GM18909 (cell line): ENCODE results near the gene LHX5.

Experiments
- ATAC-seq: cut with Tn5 transposase; IDR thresholded peaks from one replicate; pipeline ENCODE4 v1.9.1; 2021; ENCODE audit warnings: mild to moderate bottlenecking; ENCODE audit not compliant: unreplicated experiment, poor library complexity

Gene LHX5

DNA sequence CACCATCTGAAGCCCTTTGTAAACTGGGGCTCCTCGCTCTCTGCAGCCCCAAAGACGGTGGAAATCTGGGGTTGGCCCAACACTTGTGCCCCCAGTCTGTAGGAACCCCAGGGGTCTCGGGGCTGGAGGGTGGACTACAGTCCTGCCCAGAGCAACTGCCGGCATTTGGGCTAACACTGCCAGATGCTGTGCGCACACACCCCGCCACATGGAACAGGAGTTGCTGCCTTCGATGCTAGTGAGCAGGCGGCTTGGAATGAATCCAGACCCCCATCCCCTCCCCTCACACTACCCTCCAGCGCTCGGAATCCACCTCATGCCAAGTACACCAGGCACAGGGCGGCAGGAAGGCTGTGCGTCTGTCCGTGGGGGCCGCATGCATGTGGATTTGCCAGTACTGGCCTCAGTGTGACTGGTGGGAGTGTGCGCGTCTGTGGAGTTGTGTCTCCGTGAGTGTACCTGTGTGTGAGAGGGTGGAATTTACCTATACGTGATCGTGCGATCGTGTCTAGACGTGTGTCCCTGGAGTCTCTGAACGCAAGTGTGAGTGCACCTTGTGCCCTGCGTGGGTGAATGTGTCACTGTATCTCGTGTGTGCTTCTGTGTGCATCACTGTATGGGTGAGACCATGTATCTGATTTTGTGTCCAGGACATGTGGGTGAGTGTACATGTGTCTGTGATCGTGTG lies 5.1 kb downstream of the LHX5 start:
- no peak for ATAC-seq

DNA sequence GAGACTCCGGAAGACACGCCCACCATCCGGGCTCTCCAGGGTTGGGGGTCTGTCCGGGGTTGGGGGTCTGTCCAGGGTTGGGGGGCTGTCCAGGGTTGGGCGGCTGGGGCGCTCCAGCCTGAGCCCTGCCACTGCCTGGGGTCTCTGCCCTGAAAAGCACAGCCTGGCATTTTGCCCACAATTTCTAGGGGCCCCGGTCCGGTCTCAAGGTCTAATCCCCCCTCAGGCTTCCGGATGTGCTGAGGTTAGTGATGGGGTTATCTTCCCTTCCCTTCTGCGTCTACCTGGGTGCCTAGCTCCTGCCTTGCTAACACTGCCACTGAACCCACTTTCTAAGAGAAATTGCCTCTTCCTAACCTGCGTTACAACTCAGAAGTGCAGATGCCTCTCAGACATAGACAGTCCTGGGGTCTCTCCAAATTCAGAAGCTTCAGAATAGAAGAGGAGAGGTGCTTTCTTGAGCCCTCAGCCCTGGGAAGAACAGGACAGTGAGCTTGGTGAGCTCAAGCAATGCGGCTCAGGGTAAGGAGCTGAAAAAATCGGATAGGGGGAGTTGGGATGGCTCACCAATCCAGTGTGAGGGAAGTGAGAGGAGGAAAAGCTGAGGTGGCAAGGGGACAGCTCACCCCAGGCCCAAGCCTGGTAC lies 5.7 kb downstream of the LHX5 start:
- no peak for ATAC-seq

DNA sequence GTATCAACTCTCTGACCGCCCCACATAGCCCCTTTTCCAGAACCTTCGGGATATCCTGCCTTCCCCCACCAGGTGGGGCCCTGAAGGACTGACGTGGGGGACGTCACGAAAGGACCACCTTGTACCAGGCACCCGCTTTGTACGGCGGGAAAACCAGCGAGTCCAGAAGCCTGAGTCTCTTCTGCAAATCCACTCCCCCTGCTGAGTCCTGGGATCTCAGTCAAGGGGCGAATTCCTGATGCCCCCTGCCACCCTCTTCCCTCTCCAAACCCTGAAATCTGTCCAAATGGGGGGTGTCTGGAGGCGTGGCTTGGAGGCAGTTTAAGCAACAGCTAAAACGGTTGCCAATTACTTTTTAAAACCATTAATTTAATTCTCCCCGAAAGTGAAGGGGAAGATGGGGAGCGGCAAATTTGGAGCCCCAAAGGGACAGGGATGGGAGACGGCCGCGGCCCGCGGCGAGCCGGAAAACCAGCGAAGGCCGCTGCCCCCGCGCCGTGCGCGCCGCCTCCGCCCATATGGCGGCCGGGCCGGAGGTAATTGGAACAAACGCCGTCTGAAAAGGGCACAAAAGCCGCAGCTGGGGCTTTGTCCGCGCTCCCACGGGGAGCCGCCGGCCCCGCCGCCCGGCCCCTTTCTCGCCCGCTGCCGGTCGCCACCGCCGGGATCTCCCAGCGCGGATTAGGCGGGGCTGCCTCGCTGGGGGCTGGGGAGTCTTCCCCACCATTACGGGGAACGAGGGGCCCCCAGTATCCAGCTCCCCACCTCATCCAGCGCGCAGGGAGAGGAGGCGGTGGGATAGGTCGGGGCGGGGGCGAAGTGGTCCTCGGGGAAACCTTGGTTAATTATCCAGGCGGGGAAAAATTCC lies 6.6 kb downstream of the LHX5 start:
- ATAC-seq, result no peak

DNA sequence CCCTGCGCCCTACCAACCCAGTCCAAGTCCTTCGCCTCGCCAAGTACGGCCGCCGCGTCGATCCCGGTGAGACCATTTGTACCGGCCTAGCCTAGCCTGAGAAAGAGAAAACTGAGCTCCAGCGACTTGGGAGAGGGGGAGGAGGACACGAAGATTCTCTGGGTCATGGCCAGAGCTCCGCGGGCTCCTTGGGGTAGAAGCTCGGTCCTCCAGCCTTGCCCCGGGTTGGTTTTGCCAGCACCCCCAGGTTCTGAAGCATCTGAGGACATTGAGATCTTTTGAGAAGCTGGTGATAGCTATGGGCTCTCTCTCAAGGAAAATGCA lies 7.3 kb downstream of the LHX5 start:
- ATAC-seq, result no peak

DNA sequence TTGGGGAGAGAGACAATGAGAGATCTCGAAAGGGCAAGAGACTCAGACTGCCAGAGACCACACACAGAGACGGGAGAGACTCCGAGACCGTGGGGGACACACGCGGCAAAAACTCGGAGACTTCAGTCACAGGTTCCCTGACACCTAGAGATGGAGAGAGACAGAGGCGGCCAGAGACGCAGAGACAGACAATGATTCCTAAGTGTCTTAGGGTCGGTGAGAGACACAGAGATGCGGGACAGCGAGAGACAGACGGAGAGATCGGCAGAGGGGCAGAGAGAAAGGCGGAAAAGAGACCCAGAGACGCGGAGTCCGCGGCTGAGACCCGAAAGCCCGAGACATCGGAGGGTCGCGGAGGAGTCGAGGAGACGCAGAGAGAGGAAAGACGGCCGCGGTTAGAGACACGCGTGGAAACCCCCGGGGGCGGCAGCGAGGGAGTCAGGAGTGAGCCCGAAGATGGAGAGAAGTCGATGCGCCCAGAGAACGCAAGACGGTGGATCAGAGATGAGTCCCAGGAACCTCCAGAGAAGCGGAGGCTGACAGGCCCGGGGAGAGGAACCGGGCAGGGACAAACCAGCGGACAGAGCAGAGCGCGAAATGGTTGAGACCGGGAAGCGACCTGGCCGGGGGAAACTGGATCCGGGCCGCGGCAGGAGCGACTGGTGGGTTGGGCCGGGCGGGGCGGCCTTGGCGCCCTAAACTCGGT lies 7.8 kb downstream of the LHX5 start:
- ATAC-seq, result no peak

DNA sequence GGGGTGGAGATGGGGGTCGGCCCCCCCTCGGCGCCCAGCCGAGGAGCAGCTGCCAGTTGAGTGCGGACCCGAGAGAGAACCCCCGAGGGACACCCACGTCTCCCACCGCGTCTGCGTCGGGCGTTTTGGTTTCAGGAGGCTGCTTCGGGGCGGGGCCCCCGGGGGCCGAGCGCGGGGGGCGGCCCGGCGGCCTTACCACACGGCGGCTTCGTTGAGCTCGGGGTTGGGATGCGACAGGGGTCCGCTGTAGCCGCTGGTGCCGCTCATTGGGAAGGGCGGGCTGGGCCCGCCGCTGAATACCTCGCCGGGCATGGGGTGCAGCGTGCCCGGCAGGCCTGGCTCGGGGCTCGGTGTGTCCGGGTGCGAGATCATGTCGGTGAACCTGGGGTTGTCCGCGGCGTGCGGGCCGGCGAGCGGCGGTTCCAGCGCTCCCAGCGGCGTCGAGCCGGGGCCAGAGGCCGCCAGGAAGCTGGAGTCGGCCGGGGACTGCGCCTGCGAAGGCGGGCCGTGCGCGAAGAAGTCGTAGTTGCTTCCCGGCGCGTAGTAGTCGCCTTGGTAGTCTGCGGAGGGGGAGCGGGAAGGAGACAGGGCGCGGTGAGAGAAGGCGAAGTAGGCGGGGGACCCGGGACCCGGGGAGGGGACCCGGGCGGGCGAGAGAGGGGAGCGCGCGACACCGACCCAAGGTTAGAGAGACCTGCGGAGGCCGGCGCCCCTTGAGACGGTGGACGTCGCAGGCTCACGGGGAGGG lies 8.5 kb downstream of the LHX5 start:
- ATAC-seq, result no peak

DNA sequence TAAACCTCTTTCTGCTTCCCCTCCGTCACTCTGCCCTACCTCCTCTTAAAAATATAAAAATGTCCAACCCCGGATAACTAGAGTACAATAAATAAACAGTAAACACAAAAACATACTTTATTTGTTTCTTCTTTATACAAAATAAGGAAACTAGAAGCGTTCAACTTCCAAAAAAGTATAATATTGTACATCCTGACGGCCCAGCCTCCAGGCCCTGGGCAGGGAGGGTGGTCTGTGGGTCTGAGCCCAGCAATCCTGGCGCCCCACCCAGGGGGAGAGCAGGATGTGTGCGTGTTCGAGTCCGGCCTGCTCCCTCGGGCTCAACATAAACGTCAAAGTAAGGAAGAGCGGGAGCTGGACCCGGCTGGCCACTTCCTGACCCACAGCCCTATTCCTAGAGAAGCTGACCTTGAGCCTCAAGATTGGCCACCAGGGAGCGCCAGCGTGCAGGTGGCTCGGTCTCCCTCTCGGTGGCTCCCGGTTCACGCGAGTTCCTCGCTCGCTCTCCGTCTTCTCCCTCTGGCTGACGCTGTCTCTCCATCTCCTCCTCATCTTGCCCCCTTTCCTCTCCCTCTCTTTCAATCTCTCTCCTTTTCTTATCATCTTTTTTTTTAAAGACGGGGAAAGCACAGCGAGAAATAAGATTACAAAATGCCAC lies 9.4 kb downstream of the LHX5 start:
- no peak for ATAC-seq

DNA sequence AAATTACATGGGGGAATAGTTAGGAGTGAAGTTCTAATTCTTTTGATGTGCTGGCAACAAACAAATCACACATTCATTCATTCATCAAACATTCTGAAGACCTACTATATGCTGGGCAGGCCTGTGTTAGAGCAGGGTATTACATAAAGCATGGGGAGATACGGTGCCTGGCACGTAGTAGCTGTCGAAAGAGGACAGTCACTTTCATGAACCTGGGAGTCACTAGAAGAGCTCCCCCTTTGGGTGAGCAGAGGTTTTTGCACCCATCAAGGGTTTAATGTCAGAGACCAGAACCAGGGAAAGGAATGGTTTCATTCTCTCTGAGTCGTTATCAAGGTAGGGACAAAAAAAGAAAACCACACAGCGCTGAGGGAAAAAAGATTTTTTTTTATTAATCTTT lies 10.0 kb downstream of the LHX5 start:
- no peak for ATAC-seq

DNA sequence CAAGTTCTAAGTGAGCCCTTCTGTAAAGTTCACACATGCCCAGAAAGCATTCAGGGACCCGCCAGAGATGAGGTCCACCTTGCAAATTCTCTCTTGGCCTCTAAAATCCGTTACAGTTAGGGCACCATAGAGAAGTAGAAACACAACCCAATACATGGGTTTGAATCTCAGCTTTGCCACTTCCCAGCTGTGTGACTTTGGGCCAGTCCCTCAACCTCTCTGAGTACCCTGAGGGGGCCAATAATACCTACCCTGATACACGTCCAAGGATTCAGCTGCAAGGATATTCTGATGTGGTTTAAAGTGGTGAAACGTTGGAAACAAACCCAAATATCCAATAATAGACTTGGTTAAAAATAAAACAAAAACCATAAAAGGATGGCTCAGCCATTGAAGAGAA lies 11.7 kb downstream of the LHX5 start:
- no peak for ATAC-seq

DNA sequence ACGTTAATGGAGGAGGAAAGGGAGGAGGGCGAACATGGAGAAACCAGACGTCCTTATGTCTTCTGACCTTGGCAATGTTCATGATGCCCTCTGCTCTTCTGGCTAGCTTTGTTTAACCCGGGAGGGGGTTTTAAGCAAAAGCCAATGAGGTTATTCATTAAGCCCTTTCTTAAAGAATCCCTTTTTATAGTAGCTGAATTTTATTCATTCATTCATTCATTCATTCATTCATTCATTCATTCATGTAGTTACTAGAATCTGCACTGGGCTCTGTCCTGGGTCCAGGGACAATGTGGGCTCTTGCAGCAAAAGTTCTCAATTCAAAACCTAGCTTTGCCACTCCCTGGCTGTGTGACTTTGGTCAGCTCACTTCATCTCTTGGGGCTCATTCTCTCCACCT lies 14.0 kb downstream of the LHX5 start:
- no peak for ATAC-seq

DNA sequence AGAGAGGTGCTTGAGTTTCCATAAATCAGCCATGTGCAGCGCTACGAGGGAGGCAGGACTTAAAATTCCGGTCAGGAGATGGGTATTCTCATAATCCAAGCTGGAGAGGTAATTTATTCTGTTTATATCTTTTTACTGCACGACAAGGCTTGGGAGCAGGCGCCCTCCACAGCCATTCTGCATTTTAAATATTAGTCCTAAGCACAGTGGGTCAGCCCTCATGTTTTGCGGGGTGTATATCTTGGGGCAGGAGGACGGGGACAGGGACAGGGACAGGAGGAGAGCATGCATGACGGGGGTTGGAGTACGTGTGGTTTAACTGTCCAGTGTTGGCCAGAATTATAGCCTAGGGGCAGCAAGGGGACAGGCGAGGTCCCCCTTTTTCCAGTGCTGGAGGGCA lies 14.5 kb downstream of the LHX5 start:
- no peak for ATAC-seq

DNA sequence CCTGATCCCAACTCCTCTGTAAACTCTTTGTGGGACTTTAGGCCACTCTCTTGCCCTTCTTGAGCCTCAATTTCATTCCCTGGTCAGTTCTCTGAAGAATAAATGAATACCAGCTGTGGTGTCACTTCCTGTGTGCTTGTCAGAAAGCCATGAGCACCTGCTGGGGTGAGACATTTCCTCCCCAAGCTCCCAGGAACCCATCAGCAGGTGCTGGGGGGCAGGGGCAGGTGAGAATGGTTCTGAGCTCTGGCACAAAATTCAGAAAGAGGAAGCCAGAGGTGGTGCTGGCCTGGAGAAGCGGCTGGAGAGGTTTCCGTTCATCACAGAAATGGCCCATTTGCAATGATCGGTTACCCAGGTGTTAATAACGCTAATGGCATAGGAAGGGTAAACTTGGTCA lies 14.9 kb downstream of the LHX5 start:
- no peak for ATAC-seq

DNA sequence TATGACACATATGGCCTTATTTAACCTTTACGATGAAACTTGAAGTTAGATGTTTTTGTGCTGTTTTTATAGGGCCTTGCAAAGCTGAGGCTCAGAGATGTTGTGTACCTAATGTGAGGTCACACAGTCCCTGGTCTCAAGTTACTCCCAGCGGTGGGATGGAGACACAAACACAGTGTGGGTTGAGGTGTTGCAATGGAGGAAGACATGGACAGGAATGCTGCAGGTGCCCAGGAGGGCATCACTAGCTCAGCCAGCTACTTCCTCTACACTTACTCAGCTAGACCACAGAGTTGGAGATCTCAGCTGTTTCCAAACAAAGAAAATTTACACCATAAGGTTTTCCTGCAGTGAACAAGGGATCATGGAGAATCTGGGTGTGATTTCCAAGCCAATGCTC lies 15.5 kb downstream of the LHX5 start:
- ATAC-seq, result no peak

DNA sequence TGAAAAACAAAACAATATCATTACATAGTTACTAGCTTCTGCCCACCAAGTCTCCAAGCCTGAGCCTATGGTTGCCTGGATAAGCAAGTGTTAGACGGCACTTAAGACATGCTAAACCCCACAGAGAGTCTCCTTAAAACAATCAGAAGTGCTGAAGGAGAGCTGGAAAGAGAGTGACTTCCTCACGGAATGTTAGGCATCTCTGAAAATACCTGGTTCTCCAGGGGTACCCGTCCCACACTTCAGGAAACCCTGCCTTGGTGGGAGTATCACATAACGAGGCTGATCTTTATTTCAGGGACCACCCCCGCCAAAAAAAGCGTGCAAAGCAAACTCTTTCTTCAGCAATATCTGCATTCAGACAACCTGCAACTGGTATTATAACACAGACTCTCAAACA lies 18.3 kb downstream of the LHX5 start:
- no peak for ATAC-seq

DNA sequence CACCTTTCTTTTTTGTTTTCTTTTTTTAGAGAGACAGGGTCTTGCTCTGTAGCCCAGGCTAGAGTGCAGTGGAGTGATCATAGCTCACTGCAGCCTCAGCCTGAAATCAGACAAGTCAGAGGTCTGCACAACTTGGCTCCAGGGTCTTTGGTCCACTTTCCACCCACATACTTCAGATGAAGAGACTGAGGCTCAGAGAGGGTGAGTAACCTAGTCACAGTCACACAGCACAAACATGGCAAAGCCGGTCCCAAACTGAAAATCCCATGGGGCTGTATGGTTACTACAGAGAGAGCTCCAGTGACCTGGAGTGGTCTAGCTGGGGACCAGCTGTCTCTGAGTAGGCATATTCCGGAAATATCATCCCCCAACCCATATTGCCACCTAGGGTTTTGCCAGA lies 19.2 kb downstream of the LHX5 start:
- ATAC-seq, result no peak

DNA sequence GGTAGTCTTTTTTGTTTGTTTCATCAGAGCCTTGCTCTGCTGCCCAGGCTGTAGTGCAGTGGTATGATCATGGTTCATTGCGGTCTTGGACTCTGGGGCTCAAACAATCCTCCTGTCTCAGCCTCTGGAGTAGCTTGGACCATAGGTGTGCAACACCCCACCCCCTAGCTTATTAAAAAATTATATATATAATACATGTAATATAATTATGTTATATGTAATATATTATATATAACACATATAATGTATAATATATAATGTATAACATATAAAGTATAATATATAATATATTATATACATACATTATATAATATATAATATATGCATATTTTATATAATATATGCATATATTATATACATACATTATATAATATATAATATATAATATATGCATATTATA lies 21.8 kb downstream of the LHX5 start:
- no peak for ATAC-seq

DNA sequence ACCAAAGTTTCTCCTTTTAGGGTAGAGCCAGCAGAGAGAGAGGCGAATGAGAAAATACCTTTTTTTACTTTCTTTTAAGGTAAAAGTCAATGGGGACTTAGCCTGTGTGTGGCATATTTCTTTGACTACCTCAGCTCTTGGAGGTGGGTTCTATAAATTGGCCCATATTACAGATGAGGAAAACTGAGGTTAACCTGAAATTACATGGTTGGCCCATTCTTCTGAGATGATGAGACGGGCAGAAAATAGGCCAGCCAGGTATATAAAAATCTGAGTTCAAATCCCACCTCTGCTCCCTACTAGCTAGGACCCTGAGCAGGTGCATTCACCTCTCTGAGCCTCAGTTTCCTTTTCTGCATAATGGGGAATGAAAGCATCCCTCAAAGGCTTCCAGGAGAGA lies 22.4 kb downstream of the LHX5 start:
- no peak for ATAC-seq

DNA sequence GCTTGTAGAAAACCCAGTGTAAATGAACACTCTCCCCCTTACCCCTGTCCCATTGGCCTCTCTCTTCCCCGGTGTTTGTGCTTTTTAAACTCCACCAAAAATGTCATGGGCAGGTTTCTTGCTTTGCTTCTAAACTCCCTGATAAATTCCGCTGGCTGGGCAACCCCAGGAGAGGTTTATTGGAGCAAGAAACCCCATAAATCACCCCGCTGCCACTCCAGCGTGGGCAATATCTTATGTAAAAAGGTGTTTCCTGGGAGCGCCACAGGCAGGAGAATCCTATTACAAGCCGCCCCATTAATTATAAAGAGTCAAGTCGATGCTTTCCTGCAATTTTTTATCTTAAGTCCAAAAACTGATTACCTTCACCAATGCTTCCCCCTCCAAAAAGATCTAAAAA lies 22.8 kb downstream of the LHX5 start:
- ATAC-seq, result no peak

DNA sequence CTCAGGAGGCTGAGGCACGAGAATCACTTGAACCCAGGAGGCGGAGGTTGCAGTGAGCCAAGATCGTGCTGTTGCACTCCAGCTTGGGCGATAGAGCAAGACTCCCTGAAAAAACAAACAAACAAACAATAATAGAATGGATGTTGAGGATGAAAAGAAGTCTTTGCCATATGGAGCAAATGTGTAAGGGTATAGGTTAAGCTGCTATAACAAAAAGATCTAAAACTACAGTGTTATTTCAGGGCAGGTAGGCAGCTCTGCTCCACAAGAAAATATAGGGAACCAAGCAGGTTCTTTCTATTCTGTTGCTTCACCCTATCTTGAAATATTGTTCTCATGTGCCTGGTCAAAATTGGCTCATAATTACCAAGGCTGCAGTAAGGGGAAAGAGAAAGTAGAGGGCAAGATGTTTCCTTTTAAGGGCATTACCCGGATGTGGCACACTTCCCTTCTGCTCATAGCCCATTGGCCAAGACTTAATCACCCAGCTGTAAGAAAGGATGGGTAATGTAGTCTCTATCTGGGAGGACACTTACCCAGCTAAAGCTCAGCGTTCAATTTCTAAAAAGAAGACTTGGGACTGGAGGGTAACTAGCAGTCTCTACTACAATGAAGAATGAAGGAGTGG lies 26.0 kb downstream of the LHX5 start:
- ATAC-seq, result no peak
